SK-N-DZ (cell line): ENCODE measurements around the gene ACKR3.

Experiments
- DNase-seq: peaks from one replicate; pipeline ENCODE4 v3.0.0-alpha.2; 2015; ENCODE audit warnings: low spot score

ACKR3 gene

GRCh38 chr2:236549165-236549564, 20.5 kb upstream of the ACKR3 start:
- DNase-seq: no peak

- DNase-seq: no peak
These were observed 19.3 kb upstream of the ACKR3 start for GRCh38 chr2:236550290-236550689.

- no peak for DNase-seq
These were observed 18.7 kb upstream of the ACKR3 start for GRCh38 chr2:236550701-236551465.

GRCh38 chr2:236551471-236552211, 18.0 kb upstream of the ACKR3 start:
- DNase-seq: no peak

- DNase-seq: no peak
These were observed 17.4 kb upstream of the ACKR3 start for GRCh38 chr2:236552212-236552542.

- no peak for DNase-seq
These were observed 16.9 kb upstream of the ACKR3 start for GRCh38 chr2:236552581-236553363.

DNA sequence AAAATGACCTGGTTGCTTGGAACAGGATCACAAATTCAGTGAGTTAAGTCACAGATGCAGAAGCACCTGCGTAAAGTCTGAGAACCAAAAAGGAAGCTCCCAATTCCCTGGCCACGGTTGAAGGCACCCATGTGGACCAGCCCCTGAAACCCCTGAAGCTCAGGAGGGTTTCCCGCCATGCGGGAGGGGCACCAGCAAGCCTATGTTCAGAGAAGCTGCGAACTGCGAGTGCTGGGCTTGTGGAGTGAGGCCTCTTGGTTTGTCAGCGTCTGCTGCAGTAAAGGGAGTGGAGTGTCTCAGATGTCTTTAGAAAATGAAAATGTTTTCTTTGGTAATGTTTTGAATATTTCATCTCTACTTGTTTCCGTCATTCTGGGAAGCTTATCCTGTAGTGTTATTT, 16.1 kb upstream of the ACKR3 start:
- DNase-seq: no peak

GRCh38 chr2:236554629-236555282, 14.9 kb upstream of the ACKR3 start:
- DNase-seq: no peak

DNA sequence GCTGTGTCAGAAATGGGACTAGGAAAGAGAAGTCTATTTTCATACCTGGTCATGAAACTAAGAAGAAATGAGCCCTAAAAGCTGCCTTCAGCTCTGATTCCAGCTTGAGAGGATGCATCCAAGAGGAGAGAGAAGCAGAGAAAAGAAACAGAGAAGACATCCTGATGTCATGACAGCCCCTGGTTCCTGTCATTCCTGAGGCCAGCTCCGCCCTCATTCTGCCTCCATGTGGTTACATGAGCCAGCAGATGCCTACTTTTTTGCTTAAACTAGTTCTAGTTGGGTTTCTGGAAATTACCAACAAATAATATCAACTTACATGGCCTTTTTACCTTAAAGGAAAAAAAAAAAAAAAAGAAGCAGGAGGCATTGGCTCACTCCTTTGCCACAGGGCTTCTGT, 14.1 kb upstream of the ACKR3 start:
- DNase-seq: no peak

GRCh38 chr2:236557306-236558030, 12.2 kb upstream of the ACKR3 start:
- no peak for DNase-seq

DNA sequence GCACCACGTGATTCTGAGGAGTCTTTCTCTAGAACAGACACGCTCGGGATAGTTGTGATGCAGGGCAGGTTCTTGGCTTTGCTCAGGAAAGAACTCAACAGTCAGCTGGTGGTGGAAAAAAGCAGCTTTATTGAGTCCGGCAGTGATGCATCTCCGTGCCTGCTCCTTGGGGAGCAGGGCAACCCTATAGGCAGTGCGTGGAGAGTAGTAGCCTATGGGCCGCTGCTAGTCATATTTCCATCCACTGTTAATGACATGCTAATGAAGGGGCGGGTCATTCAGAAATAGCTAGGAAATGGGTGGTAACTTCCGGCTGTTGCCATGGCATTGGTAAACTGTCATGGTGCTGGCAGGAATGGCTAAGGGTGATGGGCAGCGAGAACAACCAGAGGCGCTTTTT, 11.6 kb upstream of the ACKR3 start:
- DNase-seq: no peak

- no peak for DNase-seq
These were observed 10.3 kb upstream of the ACKR3 start for GRCh38 chr2:236558993-236559978.

DNA sequence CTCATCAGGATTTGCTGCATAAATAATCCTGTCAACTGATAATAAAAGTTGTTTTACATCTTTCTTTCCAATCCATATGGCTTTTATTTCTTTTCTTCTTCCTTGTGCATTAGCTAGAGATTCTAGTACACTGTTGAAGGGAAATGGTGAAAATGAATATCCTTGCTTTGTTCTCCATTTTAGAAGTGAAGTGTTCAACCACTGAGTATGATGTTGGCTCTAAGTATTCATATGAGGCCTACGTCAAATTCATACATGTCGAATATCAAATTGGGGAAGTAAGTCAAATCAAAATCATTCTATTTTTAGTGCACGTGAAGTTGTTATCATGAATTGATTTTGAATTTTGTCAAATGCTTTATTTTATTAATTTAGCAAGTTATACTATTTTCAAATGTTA, 7.8 kb upstream of the ACKR3 start:
- no peak for DNase-seq

DNA sequence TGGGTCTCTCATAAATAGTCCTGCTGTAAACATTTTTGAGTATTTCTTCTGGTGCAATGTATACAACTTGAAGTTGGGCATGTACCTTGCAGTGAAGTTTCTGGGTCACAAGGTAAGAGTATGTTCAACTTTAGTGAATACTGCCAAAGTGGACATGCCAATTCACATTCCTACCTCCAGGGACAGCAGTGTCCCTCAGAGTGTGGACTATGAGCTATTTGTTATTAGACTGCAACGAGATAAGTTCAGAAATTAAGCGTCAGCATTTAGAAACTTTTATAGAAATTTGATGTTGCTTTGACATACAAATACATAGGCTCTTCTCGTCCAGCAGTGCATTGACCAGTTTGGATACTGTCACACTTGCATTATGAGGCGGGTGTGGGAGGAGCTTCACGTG, 7.2 kb upstream of the ACKR3 start:
- no peak for DNase-seq

DNA sequence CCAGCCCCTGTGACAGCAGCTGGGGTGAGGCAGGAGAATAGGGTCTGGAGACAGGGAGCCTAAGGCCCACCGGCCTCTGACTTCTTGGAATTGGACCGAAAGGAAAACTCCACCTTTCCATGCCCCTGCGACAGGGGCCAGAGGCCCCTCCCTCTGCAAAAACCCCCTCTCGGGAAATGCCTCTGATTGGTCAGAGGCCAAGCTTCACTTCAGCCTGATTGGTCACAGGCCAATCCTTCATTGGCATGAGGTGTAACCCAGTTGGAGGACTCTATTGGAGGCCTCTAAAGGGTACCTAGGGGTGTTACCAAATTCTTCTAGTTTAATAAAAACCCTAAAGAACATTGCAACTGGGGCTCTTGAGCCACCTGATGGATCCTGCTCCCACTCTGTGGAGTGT, 5.7 kb upstream of the ACKR3 start:
- DNase-seq: no peak

DNA sequence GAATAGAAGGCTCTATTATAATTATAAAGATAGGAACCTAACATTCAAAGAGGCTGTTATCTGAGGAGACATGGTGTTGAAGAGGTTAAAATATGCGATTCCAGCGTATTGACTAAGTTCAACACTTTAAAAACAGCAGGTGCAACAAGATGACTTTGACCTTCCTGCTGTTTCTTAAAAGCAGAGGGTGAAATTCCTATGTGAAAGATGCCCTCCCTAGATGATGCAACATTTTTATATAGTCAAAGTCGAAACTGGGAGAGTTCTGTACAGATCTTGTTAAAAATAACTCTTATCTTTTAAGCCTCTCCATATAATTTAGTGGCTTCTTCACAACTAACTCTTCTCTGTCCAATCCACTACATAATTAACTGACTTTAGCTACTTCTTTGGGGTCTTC, 4.4 kb upstream of the ACKR3 start:
- DNase-seq: no peak

- no peak for DNase-seq
These were observed 3.7 kb upstream of the ACKR3 start for GRCh38 chr2:236565879-236566402.

GRCh38 chr2:236566596-236566995, 3.0 kb upstream of the ACKR3 start:
- no peak for DNase-seq

- DNase-seq: peak; percentile 35
These were observed 1.3 kb upstream of the ACKR3 start for GRCh38 chr2:236568068-236568921.
